GM08714 (cell line): ENCODE results near the gene CLMP.

ENCODE experiments used
- H3K4me3 ChIP-seq: fragments of 200-500 bp; sonication (Bioruptor generic); 2 replicates; pipeline ENCODE4 v1.5.1; 2014; ENCODE audit warnings: mild to moderate bottlenecking, low read length, inconsistent platforms
- ZNF274 ChIP-seq: IDR thresholded peaks from 2 replicates; pipeline ENCODE4 v1.6.1; 2012; ENCODE audit warnings: mild to moderate bottlenecking, low read depth, low read length

CLMP gene

DNA sequence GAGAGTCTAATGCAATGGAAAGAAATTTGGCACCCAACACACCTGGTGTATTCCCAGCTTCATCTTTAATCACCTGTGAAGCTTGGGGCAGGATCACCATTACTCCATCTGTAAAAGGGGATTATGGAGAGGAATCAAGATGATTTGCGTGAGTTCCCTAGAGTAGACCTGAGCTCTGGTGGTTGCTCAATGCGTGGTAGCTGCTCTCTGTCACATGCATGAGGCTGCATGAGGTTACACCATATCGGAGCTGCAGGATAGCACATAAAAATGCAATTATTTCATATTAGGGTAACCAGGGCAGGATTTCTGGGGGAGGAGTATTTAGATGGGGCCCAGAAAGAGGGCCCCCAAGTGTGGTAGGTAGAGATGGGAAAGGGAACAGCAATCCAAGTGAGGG, 35.3 kb upstream of the CLMP start:
- TF ChIP-seq ZNF274 = no peak
- H3K4me3 ChIP-seq = no peak overlapping the region

DNA sequence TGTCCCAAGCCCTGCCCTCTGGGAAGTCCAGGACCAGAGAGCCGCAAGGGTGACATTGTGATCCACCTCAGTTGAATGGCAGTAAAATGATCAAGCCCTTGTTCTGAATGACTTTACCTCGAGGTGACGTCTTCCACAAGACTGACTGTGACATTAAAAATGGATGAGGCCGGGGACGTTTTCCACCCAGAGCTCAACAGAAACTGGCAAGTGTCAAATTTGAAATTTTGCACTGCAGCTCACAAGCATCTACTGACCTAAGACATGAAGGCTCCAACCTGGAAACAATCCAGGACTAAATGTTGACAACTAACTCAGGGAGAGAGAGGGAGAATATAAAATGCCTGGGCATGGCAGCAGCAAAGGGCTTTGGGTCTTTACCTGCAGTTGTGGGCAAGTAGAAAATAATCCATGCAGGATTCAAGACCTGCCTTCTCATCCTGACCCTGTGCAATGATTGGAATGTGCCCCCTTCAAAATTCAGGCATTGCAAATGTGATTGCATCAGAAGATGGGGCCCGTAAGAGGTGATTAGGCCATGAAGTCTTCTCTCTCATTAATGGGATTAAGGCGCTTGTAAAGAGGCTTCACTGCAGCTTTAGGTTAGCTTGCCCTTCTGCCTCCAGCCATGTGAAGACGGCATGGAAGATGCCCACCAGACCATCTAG, 33.6 kb upstream of the CLMP start:
- TF ChIP-seq ZNF274 = no peak
- no peak overlapping the region for H3K4me3 ChIP-seq

DNA sequence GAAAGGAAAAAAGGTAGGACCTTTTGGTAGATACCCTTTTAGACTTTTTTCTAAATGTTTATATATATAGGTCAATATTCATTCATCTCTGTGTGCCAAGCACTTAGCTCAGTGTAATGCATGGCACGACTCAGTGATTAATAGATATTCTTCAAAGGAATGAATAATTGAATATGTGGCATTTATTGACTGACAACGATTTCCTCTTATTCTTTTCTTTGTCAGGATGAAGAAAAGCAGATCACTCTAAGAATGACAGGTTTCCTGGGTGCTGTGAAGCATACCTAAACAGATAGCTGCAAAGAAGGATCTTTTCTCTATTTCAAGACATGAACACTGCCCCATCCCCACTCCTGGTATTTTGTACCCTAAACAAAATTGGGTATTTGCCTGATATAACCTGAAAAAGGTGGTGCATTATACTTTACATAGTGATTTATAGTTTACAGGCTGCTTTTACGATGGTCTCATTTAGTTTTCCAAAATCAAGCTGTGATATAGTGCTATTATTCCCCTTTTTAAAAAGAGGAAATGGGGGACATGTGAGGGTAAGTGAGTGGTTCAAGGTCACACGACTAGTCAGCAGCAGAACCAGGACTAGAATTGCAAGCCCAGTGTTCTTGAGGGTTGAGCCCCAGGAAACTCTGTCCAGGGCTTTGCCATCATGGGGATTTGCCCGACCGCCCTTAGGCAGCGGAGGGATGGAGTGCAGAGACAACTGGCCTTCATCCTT, 32.9 kb upstream of the CLMP start:
- no peak overlapping the region for H3K4me3 ChIP-seq
- TF ChIP-seq ZNF274 = no peak

DNA sequence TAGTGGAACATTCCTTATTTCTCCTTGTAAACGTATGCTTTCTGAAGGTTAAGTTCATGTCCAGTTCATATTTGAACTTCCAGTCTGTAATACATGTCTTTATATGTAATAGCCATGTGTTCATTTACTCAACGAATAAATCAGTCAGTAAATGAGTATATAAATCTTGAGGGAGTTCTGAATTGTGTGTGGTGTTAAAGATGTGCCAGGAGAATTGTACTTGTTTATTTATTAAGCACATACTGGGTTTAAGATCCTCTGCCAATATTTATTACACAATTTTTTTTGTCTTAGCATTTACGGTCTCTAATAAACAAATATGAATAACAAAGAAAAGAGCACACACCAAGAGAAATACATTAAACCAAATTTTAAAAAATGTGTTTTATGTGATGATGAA, 26.5 kb upstream of the CLMP start:
- no peak overlapping the region for H3K4me3 ChIP-seq
- no peak for TF ChIP-seq ZNF274

DNA sequence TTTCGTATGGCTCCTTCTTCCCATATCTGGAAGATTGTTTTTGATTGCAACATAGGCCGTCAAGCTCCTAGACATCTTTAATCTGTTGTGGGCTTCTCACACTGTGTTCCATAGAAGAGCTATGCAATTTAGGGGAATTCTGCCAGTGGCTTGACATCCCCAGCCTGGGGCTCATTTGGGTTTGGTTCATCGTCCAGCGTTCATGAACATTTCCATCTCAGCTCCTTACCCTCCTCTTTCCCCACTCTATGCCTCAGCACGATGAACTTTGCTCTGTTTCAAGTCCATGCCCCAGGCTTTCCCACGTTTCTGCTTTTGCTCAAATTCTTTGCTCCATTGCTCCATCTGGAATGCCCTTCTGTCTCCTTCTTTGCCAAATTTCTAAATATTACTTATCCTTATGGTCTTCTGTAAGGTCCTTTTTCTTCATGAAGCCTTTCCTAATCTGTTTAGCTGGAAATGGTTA, 26.1 kb upstream of the CLMP start:
- H3K4me3 ChIP-seq = no peak overlapping the region
- TF ChIP-seq ZNF274 = no peak

DNA sequence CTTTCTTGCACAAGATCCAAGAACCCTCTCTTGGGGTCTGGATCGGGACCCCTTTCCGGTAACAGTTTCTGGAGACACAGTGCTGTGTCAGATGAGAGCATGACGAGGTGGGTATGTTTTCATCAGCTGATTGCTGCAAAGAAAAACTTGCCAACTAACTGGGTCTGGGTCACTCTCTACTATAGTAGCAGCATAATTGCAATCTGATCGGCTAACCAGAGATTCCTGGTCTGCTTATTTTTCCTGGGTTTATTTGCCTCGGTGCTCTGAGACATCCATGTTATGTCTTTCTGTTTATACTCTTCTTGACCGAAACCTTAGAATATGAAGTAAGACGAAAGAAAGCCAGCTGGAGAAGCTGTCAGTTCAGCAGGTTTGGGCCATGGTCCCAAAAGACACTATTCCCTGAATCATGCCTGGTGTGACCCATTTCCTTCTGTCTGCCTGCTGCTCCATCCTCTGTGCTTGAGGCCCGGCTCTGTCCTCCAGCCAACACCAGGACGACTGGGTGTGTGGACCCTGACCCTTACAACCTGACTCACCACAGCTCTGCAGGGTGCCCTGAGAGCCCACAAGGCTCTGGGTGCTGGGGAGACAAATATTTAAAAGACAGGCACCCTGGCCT, 24.1 kb upstream of the CLMP start:
- H3K4me3 ChIP-seq = no peak overlapping the region
- no peak for TF ChIP-seq ZNF274

DNA sequence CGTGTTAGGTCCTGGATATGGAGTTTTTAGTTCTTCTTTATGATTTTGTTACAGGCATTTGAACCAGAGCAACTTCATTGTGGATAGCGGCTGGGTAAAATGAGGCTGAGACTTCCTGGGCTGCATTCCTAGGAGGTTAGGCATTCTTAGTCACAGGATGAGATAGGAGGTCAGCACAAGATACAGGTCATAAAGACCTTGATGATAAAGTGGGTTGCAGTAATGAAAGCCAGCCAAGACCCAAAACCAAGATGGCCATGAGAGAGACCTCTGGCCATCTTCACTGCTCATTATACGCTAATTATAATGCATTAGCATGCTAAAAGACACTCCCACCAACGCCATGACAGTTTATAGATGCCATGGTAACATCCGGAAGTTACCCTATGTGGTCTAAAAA, 23.4 kb upstream of the CLMP start:
- TF ChIP-seq ZNF274 = no peak
- no peak overlapping the region for H3K4me3 ChIP-seq

DNA sequence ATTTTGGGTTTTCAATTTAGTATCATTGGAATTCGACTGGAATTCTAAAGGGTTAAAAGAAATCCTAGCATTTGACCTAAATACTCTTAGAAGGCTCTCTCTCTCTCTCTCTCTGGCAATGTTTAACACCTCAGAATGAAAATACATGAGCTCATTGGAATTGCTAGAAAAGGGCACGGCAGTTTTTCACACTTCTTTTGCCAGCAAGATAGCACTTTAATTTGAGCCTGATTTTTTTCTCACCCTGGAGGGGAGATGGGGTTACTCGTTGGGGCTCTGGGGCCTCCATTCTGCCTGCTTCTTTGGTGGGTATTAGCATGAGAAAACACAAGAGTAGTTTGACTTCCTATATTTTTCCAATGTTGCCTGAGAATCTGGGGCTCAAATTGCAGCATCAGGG, 22.8 kb upstream of the CLMP start:
- H3K4me3 ChIP-seq = no peak overlapping the region
- no peak for TF ChIP-seq ZNF274

DNA sequence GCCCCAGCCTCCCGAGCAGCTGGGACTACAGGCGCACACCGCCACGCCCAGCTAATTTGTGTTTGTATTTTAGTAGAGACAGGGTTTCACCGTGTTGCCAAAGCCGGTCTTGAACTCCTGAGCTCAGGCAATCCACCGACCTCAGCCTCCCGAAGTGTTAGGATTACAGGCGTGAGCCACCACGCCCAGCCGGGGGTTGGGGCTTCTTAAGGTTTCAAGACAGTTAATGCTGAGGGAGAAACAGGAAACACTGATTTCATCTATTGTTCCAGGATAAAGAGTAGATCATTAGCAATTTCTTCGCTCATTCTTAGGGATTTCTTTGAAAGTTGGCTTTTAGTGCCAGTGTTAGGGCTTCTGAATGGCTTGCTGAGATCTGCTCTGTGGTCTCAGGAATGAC, 21.2 kb upstream of the CLMP start:
- H3K4me3 ChIP-seq = no peak overlapping the region
- no peak for TF ChIP-seq ZNF274

DNA sequence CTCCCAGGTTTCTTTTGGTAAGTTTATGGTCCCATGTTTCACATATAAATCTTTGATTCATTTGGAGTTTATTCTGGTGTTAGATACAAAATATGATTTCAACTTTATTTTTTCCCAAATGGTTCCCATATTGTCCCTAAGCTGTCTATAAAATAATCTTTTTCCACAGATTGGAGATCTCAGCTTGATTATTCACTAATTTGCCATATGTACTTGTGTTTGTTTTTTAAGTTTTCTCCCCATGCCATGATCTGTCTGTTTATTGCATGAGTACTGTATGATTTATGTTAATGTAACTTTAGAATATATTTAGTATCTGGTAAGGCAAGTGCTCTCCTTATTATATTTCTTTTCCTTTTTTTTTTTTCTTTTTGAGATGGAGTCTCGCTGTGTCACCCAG, 19.9 kb upstream of the CLMP start:
- TF ChIP-seq ZNF274 = no peak
- no peak overlapping the region for H3K4me3 ChIP-seq

DNA sequence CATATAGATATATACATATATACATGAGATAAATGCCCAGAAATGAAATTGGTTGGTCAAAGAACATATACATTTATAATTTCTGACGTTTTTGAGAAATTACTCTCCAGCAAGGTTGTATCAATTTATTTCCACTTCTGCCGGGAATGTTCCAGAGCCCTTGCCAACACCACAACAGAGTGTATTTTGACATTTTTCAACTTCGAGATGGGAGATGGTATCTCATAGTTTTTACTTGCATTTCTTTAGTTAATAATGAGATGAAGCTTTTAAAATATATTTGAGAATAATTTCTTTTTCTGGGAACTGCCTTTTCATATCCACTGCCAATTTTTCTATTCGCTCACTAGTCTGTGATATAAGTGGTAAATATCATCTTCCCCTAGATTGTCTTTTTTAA, 19.3 kb upstream of the CLMP start:
- no peak overlapping the region for H3K4me3 ChIP-seq
- TF ChIP-seq ZNF274 = no peak

DNA sequence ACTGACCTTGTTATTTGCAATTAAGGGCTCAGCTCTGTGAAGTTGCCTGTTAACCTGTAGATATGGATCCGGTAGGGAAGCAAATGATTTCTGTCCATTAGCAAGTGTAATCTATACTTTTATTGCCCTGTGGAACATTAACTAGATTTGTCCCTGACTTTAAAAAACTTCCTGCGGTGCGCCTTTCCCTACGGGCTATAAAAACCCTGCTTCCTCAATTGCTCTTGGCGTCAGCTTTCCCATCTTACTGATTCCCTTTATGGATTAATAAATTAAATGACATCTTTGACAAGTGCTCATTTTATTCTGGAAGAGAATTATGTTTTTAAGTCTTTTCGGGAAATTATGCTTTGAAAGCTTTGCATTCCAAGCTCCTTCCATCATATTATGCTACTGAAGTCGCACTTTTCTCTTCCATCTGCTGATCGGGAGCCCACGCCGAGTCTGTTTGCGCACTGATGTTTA, 18.3 kb upstream of the CLMP start:
- no peak for TF ChIP-seq ZNF274
- no peak overlapping the region for H3K4me3 ChIP-seq

DNA sequence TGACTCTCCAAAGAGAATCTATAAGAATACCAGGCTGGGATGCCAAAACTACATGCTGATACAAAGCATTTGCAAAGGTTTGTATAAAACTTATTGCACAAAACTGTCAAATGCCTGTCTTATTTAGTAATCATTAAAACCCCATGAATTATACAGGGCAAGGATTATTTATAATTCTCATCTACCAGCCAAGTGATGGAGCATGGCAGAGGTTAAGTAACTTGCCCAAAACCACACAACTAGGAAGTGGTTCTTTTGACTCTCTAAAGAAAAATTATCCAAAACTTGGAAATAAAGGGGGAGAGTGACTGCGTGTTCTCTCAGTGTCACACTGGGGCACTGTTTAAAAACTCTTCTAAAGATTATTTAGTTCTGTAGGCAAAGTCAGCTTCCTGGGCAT, 17.4 kb upstream of the CLMP start:
- no peak for TF ChIP-seq ZNF274
- H3K4me3 ChIP-seq = no peak overlapping the region

DNA sequence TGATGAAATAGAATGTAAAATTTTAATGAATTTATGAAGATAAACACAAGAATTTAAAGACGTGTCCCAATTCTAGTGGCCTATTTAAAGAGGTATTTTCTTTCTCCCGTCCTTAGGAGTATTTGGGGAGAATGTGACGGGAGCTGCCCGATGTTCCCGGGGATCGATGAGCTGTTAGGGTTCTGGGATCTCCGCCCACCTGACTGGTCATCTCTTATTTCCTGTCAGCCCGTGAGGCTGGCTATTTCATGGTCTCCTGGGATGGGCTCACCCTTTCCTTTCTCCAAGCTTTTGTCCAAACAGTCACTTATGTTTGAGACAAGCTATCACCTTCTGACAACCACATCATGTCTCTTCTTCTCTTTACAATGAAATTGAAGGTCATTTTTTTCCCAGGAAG, 16.9 kb upstream of the CLMP start:
- TF ChIP-seq ZNF274 = no peak
- no peak overlapping the region for H3K4me3 ChIP-seq

DNA sequence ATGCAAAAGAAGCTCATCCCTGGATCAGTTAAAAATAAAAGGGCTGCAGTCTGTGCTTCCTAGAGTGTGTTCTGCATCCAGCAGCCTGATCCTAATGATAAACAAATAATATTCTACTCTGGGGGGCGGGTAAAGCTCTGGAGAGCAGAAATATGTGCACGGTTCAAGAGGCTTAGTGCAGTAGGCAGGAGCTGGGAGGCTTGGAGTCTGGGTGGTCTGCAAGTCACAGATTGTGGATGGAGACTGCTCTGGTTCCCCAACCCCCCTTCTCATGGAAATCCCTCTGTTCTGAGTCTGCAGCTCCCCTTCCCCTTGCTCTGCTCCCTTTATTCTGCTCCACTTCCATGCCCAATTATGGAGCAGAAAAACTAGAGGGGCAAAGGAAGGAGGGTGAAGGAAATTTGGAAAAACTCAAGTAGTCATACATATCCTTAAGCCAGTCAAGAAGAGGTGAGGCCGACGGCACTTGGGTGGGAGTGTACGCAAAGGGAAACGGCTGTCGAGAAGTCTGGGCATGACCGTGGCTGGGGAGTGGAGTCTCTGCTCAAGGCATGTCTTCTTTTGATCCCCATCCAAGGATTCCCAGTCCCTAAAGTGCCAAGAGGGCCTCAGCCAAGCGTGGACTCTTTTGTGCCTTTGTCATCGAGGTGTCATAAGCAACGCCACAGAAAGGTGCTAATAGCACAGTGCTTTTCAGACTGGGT, 16.3 kb upstream of the CLMP start:
- no peak for TF ChIP-seq ZNF274
- H3K4me3 ChIP-seq = no peak overlapping the region

DNA sequence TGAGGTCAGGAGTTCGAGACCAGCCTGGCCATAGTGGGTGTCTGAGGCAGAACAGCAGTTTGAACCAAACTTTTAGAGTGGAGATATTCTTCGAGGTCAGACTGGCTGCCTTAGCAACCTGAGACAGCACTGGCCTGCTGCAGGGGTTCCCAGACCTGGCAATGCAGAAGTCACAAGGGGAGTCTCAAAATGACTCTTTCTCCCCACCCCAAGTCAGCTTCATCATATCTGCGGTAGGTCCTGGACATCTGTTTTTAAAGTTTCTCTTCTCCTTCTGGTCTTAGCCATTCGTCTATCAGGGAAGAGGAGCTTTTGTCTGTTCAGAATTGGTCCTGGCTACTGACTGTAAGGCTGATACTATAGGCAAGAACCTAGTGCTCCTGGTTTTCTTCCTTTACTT, 14.5 kb upstream of the CLMP start:
- H3K4me3 ChIP-seq = no peak overlapping the region
- TF ChIP-seq ZNF274 = no peak
